PC-3 (cell line): ENCODE measurements around the gene TRPM8.
"Not testable (repeated sequence)": the region's sequence is repeated elsewhere in the genome, so short reads cannot be mapped to it uniquely, and the experiment has no call there.

Source experiments
- EZH2 ChIP-seq: fragments of 300-600 bp; sonication (generic); IDR thresholded peaks from one replicate; pipeline ENCODE4 v1.6.1; 2017; ENCODE audit warnings: antibody characterized with exemption, mild to moderate bottlenecking, low read length; ENCODE audit not compliant: unreplicated experiment
- TF ChIP-seq, protein P1 (sequence below): fragments of 300-600 bp; sonication (generic); conservative IDR thresholded peaks from 2 replicates; pipeline ENCODE4 v1.5.1; 2017; ENCODE audit warnings: antibody characterized with exemption, low read depth, mild to moderate bottlenecking, low read length

DNA sequence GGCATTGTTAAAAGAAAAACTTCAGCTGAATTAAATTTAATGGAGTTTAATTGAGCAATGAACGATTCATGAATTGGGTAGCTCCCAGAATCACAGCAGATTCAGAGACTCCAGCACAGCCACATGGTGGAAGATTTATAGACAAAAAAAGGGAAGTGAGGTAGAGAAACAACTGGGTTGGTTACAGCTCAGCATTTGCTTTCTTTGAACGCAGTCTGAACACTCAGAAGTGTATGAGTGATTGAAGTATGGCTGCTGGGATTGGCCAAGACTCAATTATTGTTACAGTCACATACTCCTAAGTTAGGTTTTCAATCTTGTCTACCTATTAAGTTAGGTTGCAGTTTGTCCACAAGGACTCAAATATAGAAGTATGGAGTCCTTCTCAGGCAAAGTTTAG is 45.0 kb upstream of the TRPM8 start:
- TF ChIP-seq, protein P1, sequence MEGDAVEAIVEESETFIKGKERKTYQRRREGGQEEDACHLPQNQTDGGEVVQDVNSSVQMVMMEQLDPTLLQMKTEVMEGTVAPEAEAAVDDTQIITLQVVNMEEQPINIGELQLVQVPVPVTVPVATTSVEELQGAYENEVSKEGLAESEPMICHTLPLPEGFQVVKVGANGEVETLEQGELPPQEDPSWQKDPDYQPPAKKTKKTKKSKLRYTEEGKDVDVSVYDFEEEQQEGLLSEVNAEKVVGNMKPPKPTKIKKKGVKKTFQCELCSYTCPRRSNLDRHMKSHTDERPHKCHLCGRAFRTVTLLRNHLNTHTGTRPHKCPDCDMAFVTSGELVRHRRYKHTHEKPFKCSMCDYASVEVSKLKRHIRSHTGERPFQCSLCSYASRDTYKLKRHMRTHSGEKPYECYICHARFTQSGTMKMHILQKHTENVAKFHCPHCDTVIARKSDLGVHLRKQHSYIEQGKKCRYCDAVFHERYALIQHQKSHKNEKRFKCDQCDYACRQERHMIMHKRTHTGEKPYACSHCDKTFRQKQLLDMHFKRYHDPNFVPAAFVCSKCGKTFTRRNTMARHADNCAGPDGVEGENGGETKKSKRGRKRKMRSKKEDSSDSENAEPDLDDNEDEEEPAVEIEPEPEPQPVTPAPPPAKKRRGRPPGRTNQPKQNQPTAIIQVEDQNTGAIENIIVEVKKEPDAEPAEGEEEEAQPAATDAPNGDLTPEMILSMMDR, result not testable (repeated sequence)
- not testable (repeated sequence) for TF ChIP-seq EZH2
